GM21447 (cell line): ENCODE results near the gene PPFIA1.
"Not testable (repeated sequence)": the region's sequence is repeated elsewhere in the genome, so short reads cannot be mapped to it uniquely, and the experiment has no call there.

ENCODE experiments used
- ATAC-seq: cut with Tn5 transposase; IDR thresholded peaks from one replicate; pipeline ENCODE4 v1.9.1; 2021; ENCODE audit not compliant: unreplicated experiment

PPFIA1 gene

GRCh38 chr11:70251659-70252321 is 18.7 kb upstream of the PPFIA1 start:
- ATAC-seq: no peak

- peak; percentile 76 for ATAC-seq
Observed at GRCh38 chr11:70252844-70253243, 17.6 kb upstream of the PPFIA1 start.

GRCh38 chr11:70255477-70256116 is 14.9 kb upstream of the PPFIA1 start:
- no peak for ATAC-seq

GRCh38 chr11:70259077-70259476 is 11.4 kb upstream of the PPFIA1 start:
- not testable (repeated sequence) for ATAC-seq

- no peak for ATAC-seq
Observed at GRCh38 chr11:70262951-70263350, 7.5 kb upstream of the PPFIA1 start.

GRCh38 chr11:70263363-70263762 is 7.1 kb upstream of the PPFIA1 start:
- no peak for ATAC-seq

- no peak for ATAC-seq
Observed at GRCh38 chr11:70265341-70265740, 5.1 kb upstream of the PPFIA1 start.

GRCh38 chr11:70267405-70267950 is 3.0 kb upstream of the PPFIA1 start:
- no peak for ATAC-seq

GRCh38 chr11:70268526-70268925 is 2.0 kb upstream of the PPFIA1 start:
- ATAC-seq: no peak

- peak; percentile 36 for ATAC-seq
Observed at GRCh38 chr11:70270877-70271648, 573 bp downstream of the PPFIA1 start.

GRCh38 chr11:70271649-70271953 is 1.1 kb downstream of the PPFIA1 start:
- no peak for ATAC-seq

GRCh38 chr11:70272009-70272408 is 1.5 kb downstream of the PPFIA1 start:
- no peak for ATAC-seq

GRCh38 chr11:70278994-70279393 is 8.5 kb downstream of the PPFIA1 start:
- ATAC-seq: no peak

GRCh38 chr11:70281156-70281609 is 10.7 kb downstream of the PPFIA1 start:
- ATAC-seq: no peak

GRCh38 chr11:70282012-70282411 is 11.5 kb downstream of the PPFIA1 start:
- ATAC-seq: no peak

GRCh38 chr11:70288721-70289120 is 18.2 kb downstream of the PPFIA1 start:
- ATAC-seq: no peak

GRCh38 chr11:70289582-70289981 is 19.1 kb downstream of the PPFIA1 start:
- no peak for ATAC-seq

GRCh38 chr11:70290361-70291065 is 20.0 kb downstream of the PPFIA1 start:
- no peak for ATAC-seq

GRCh38 chr11:70292166-70292565 is 21.7 kb downstream of the PPFIA1 start:
- no peak for ATAC-seq

GRCh38 chr11:70292863-70293262 is 22.4 kb downstream of the PPFIA1 start:
- ATAC-seq: no peak

GRCh38 chr11:70295166-70295565 is 24.7 kb downstream of the PPFIA1 start:
- not testable (repeated sequence) for ATAC-seq
